B cell (primary cell): ENCODE measurements around the gene NCS1. TPM values are rescaled to one million over a fixed set of nuclear protein-coding genes. Genes with fewer than 3 reads are reported as not detected.

Experiments
- ATAC-seq: fragments of 200-7000 bp; cut with Tn5 transposase; one replicate; pipeline ENCODE4 v1.10.0; 2021; ENCODE audit warnings: low read depth, mild to moderate bottlenecking, moderate number of reproducible peaks, moderate library complexity
- CTCF ChIA-PET: fragments of 350-600 bp; sonication (Branson Sonifier 250); formaldehyde crosslinking; loops from one replicate; lab custom pipeline; 2021; ENCODE audit warnings: antibody characterized with exemption, inconsistent platforms; lab: Charles Lee
- POLR2A ChIA-PET: fragments of 350-600 bp; sonication (Branson Sonifier 250); formaldehyde crosslinking; loops from one replicate; lab custom pipeline; 2021; ENCODE audit warnings: antibody characterized with exemption; lab: Charles Lee
- DNase-seq: peaks from one replicate; pipeline ENCODE4 v3.0.0; 2013
- H2AFZ ChIP-seq: 2 replicates; pipeline ENCODE4 v1.6.1; 2012; ENCODE audit warnings: mild to moderate bottlenecking, low read depth, low read length; ENCODE audit not compliant: insufficient read depth, poor library complexity, severe bottlenecking
- H3K27ac ChIP-seq, 2 donors: 1 replicate in 1 of 2; 2 replicates in 1 of 2; pipeline ENCODE4 v1.5.1; 2012 to 2013; ENCODE audit warnings: low read length in 2 of 2, mild to moderate bottlenecking in 2 of 2, moderate library complexity in 1 of 2
- H3K27me3 ChIP-seq, 4 experiments: fragments of 200-600 bp in 1 of 4; sonication (generic) in 1 of 4; replicated peaks in 1 of 4; 1 replicate in 2 of 4; 2 replicates in 2 of 4; pipeline versions ENCODE4 v1.6.1 to v1.7.0; 2013 to 2016; ENCODE audit warnings: low read length in 3 of 4, mild to moderate bottlenecking in 2 of 4, mixed read lengths in 1 of 4, moderate library complexity in 1 of 4; ENCODE audit not compliant: insufficient read depth in 4 of 4, control insufficient read depth in 3 of 4; ENCODE audit errors: control extremely low read depth in 1 of 4
- H3K36me3 ChIP-seq, 2 experiments: replicated peaks in 1 of 2; 1 replicate in 1 of 2; 2 replicates in 1 of 2; pipeline versions ENCODE4 v1.6.1 to v1.7.1; 2013; ENCODE audit warnings: low read length in 1 of 2; ENCODE audit not compliant: insufficient read depth in 2 of 2, control insufficient read depth in 1 of 2; ENCODE audit errors: control extremely low read depth in 1 of 2, extremely low read depth in 1 of 2
- H3K4me1 ChIP-seq, 2 donors: fragments of 200-600 bp in 1 of 2; sonication (generic) in 1 of 2; 1 replicate in 1 of 2; 2 replicates in 1 of 2; pipeline versions ENCODE4 v1.5.1 to v1.6.1; 2013 to 2017; ENCODE audit warnings: low read length in 2 of 2; ENCODE audit not compliant: control insufficient read depth in 2 of 2, insufficient read depth in 2 of 2
- H3K4me2 ChIP-seq: replicated peaks from 2 replicates; pipeline ENCODE3; 2012; ENCODE audit warnings: mild to moderate bottlenecking, low read depth, low read length; ENCODE audit not compliant: poor library complexity, severe bottlenecking
- H3K4me3 ChIP-seq, 5 experiments: fragments of 200-600 bp in 1 of 5; sonication (generic) in 1 of 5; 1 replicate in 3 of 5; 2 replicates in 2 of 5; pipeline versions ENCODE4 v1.5.1 to v1.7.0; 2011 to 2016; ENCODE audit warnings: low read length in 4 of 5, mild to moderate bottlenecking in 4 of 5, low read depth in 2 of 5, control low read depth in 1 of 5, moderate library complexity in 1 of 5; ENCODE audit not compliant: insufficient read depth in 1 of 5; ENCODE audit errors: control extremely low read depth in 1 of 5, extremely low read depth in 1 of 5
- H3K79me2 ChIP-seq: fragments of 200-600 bp; sonication (generic); one replicate; pipeline ENCODE4 v1.6.0; 2016; ENCODE audit warnings: low read length; ENCODE audit not compliant: control insufficient read depth, insufficient read depth
- H3K9ac ChIP-seq: fragments of 200-600 bp; sonication (generic); 2 replicates; pipeline ENCODE4 v1.6.1; 2017; ENCODE audit warnings: mild to moderate bottlenecking, low read length, moderate library complexity
- H3K9me3 ChIP-seq, 3 donors: one replicate each; pipeline versions ENCODE4 v1.6.1 to v1.7.1; 2013; ENCODE audit warnings: low read length in 2 of 3; ENCODE audit not compliant: control insufficient read depth in 2 of 3, insufficient read depth in 1 of 3; ENCODE audit errors: control extremely low read depth in 1 of 3
- H4K20me1 ChIP-seq: 2 replicates; pipeline ENCODE4 v1.6.0; 2012; ENCODE audit warnings: mild to moderate bottlenecking, low read length; ENCODE audit not compliant: insufficient read depth, control insufficient read depth, poor library complexity, severe bottlenecking
- H3K27ac Mint-ChIP-seq: one replicate; pipeline ENCODE4 v1.8.0; 2021; ENCODE audit warnings: mixed read lengths
- H3K27me3 Mint-ChIP-seq: one replicate; pipeline ENCODE4 v1.8.0; 2021; ENCODE audit warnings: mixed read lengths
- H3K4me1 Mint-ChIP-seq: one replicate; pipeline ENCODE4 v1.8.0; 2021; ENCODE audit warnings: mixed read lengths
- H3K4me3 Mint-ChIP-seq: one replicate; pipeline ENCODE4 v1.8.0; 2021; ENCODE audit warnings: mixed read lengths
- H3K9me3 Mint-ChIP-seq: one replicate; pipeline ENCODE4 v1.8.0; 2022; ENCODE audit warnings: mixed read lengths; ENCODE audit not compliant: insufficient read depth
- EZH2 ChIP-seq: IDR thresholded peaks from 2 replicates; pipeline ENCODE4 v1.6.1; 2012; ENCODE audit warnings: borderline replicate concordance, low read depth, mild to moderate bottlenecking, moderate library complexity, low read length; ENCODE audit not compliant: insufficient read depth, poor library complexity, severe bottlenecking
- WGBS: methylation state at CpG from one replicate; pipeline ENCODE4 v1.1.5; 2013; ENCODE audit warnings: missing lambda C conversion rate; ENCODE audit not compliant: insufficient coverage; 5-methylcytosine and 5-hydroxymethylcytosine counted together
- intact Hi-C: fragments of 100-400 bp; cut with micrococcal nuclease; formaldehyde crosslinking; loops from one replicate; pipeline ENCODE4 v1.10.0; 2022
- polyA plus RNA-seq: library from polyadenylated mRNA; depleted of rRNA; stranded (reverse); fragments of >200 nt; gene quantifications from 2 replicates; pipeline ENCODE4 v1.2.3, GENCODE V29; 2012
- total RNA-seq, 2 donors: library from RNA; stranded (reverse); fragments of 120-200 nt in 1 of 2; gene quantifications; 1 replicate in 1 of 2; 2 replicates in 1 of 2; pipeline versions ENCODE4 v1.2.3 to v1.2.4, GENCODE V29; 2013 to 2022
- TF ChIP-seq, protein P1 (sequence below): fragments of 200-600 bp; IDR thresholded peaks from one replicate; pipeline ENCODE4 v1.8.0; 2022; ENCODE audit warnings: antibody characterized with exemption, mild to moderate bottlenecking

NCS1 gene
- total and polyA plus RNA-seq, 2 donors (not counting 1 experiment from before 2014, with no cell fraction given): 0.39 TPM; not detected in 1

DNA sequence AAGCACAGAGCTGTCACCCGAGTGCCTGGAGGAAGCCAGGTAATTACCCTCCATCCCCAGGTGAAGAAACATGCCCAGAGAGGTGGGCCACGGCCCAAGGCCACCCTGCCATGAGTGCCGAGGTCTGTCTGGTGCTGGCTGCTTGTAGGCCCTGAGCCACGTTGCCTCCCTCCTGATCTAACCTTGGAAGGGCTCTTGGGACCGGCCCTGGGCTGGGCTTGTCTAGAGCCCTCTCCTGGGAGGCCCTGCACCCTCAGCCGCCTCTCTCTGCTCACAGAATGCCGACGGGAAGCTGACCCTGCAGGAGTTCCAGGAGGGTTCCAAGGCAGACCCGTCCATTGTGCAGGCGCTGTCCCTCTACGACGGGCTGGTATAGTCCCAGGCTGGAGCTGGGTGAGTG lies 53.9 kb downstream of the NCS1 start:
- Histone ChIP-seq H3K4me3 (no peak overlapping the region), H3K79me2 (no peaks in the 10 kb centered on the region), H3K4me2 (no peak overlapping the region), H2AFZ (no peak overlapping the region), H3K9me3 (peaks cover 0 to 23% (median 11%) of the 10 kb centered on the region in 3 donors), H3K9ac (no peak overlapping the region), H3K4me1 (no peaks in the 10 kb centered on the region), H3K27ac (no peak overlapping the region), H4K20me1 (no peaks in the 10 kb centered on the region), H3K27me3 (no peaks in the 10 kb centered on the region), H3K36me3 (no peaks in the 10 kb centered on the region)
- WGBS: 93% methylated on average over 12 of the region's 12 CpGs
- Mint-ChIP-seq H3K27ac (no peak overlapping the region), H3K4me3 (no peak overlapping the region), H3K4me1 (no peaks in the 10 kb centered on the region), H3K27me3 (peaks cover 3% of the 10 kb centered on the region), H3K9me3 (peaks cover 5% of the 10 kb centered on the region)
- ATAC-seq: no peak
- ChIA-PET CTCF (interaction anchor here (1.5 to 3.0 kb wide), 3 partner anchors 10 to 118 kb away, joined by 3 to 11 read pairs (median 6); no protein-coding TSS in a partner anchor), POLR2A (no interaction called here)
- intact Hi-C loops: no loop called here
- TF ChIP-seq EZH2: no peak
- TF ChIP-seq, protein P1, sequence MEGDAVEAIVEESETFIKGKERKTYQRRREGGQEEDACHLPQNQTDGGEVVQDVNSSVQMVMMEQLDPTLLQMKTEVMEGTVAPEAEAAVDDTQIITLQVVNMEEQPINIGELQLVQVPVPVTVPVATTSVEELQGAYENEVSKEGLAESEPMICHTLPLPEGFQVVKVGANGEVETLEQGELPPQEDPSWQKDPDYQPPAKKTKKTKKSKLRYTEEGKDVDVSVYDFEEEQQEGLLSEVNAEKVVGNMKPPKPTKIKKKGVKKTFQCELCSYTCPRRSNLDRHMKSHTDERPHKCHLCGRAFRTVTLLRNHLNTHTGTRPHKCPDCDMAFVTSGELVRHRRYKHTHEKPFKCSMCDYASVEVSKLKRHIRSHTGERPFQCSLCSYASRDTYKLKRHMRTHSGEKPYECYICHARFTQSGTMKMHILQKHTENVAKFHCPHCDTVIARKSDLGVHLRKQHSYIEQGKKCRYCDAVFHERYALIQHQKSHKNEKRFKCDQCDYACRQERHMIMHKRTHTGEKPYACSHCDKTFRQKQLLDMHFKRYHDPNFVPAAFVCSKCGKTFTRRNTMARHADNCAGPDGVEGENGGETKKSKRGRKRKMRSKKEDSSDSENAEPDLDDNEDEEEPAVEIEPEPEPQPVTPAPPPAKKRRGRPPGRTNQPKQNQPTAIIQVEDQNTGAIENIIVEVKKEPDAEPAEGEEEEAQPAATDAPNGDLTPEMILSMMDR: no peak
- DNase-seq: no peak

- Histone ChIP-seq H3K4me1 (no peaks in the 10 kb centered on the region), H3K36me3 (no peaks in the 10 kb centered on the region), H3K4me2 (no peak overlapping the region), H3K4me3 (no peak overlapping the region), H4K20me1 (no peaks in the 10 kb centered on the region), H3K27me3 (no peaks in the 10 kb centered on the region), H3K9me3 (peaks cover 0 to 23% (median 11%) of the 10 kb centered on the region in 3 donors), H3K79me2 (no peaks in the 10 kb centered on the region), H3K27ac (no peak overlapping the region), H2AFZ (no peak overlapping the region), H3K9ac (no peak overlapping the region)
- ATAC-seq (no peak), DNase-seq (no peak)
- intact Hi-C loops: no loop called here
- no peak overlapping the region for H3K27ac Mint-ChIP-seq
- no peak overlapping the region for H3K4me3 Mint-ChIP-seq
- H3K9me3 Mint-ChIP-seq: peaks cover 5% of the 10 kb centered on the region
- TF ChIP-seq, protein P1: no peak
- TF ChIP-seq EZH2: no peak
- no peaks in the 10 kb centered on the region for H3K4me1 Mint-ChIP-seq
- POLR2A ChIA-PET: no interaction called here
- CTCF ChIA-PET: interaction anchor here (0.8 to 3.0 kb wide), 6 partner anchors 8 to 127 kb away, joined by 3 to 11 read pairs (median 5); no protein-coding TSS in a partner anchor
- H3K27me3 Mint-ChIP-seq: peaks cover 5% of the 10 kb centered on the region
- WGBS: 91% methylated on average over 3 of the region's 3 CpGs
Measured at GRCh38 chr9:130227833-130228232, 55.6 kb downstream of the NCS1 start.
